Measurements from ENCODE around the gene MANSC1.

DNA sequence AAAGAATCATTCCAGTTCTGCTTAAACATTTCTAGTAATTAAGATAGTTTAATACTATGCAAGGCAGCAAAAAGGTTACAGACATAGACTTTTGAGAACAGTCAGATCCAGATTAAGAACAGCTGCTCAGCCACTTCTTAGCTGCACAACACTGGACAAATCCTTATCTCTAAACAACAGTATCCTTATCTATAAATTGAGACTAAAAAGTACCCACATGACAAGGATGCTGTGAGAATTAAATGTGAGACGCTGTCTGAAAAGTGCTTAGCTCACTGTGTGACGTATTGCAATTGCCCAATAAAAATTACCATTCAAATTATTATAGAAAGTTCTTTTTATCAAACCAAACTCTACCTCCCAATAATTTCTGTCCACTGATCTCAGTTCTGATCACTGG, 42.4 kb upstream of the MANSC1 start:
- TF ChIP-seq ZBTB7A (IDR thresholded peaks at IDR 0.05; ENCODE audit: low read depth) (no peak), CEBPB (IDR thresholded peaks at IDR 0.05) (no peak), RAD21 (IDR thresholded peaks at IDR 0.05; ENCODE audit: low read depth) (no peak), TAF1 (IDR thresholded peaks at IDR 0.05; ENCODE audit: low read depth) (no peak), CREB1 (IDR thresholded peaks at IDR 0.05; ENCODE audit: low read depth) (no peak), TEAD4 (IDR thresholded peaks at IDR 0.05) (no peak), EGR1 (IDR thresholded peaks at IDR 0.05) (no peak), FOXM1 (IDR thresholded peaks at IDR 0.05; ENCODE audit: borderline replicate concordance, low read depth) (no peak), YY1 (IDR thresholded peaks at IDR 0.05; ENCODE audit: low read depth) (no peak), TCF12 (IDR thresholded peaks at IDR 0.05; ENCODE audit: low read depth) (no peak), NFIC (IDR thresholded peaks at IDR 0.05) (no peak)
- TF ChIP-seq, protein P1, sequence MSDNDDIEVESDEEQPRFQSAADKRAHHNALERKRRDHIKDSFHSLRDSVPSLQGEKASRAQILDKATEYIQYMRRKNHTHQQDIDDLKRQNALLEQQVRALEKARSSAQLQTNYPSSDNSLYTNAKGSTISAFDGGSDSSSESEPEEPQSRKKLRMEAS (IDR thresholded peaks at IDR 0.05): no peak
- TF ChIP-seq, protein P2, sequence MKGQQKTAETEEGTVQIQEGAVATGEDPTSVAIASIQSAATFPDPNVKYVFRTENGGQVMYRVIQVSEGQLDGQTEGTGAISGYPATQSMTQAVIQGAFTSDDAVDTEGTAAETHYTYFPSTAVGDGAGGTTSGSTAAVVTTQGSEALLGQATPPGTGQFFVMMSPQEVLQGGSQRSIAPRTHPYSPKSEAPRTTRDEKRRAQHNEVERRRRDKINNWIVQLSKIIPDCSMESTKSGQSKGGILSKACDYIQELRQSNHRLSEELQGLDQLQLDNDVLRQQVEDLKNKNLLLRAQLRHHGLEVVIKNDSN (IDR thresholded peaks at IDR 0.05): no peak
- TF ChIP-seq, protein P3, sequence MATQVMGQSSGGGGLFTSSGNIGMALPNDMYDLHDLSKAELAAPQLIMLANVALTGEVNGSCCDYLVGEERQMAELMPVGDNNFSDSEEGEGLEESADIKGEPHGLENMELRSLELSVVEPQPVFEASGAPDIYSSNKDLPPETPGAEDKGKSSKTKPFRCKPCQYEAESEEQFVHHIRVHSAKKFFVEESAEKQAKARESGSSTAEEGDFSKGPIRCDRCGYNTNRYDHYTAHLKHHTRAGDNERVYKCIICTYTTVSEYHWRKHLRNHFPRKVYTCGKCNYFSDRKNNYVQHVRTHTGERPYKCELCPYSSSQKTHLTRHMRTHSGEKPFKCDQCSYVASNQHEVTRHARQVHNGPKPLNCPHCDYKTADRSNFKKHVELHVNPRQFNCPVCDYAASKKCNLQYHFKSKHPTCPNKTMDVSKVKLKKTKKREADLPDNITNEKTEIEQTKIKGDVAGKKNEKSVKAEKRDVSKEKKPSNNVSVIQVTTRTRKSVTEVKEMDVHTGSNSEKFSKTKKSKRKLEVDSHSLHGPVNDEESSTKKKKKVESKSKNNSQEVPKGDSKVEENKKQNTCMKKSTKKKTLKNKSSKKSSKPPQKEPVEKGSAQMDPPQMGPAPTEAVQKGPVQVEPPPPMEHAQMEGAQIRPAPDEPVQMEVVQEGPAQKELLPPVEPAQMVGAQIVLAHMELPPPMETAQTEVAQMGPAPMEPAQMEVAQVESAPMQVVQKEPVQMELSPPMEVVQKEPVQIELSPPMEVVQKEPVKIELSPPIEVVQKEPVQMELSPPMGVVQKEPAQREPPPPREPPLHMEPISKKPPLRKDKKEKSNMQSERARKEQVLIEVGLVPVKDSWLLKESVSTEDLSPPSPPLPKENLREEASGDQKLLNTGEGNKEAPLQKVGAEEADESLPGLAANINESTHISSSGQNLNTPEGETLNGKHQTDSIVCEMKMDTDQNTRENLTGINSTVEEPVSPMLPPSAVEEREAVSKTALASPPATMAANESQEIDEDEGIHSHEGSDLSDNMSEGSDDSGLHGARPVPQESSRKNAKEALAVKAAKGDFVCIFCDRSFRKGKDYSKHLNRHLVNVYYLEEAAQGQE (IDR thresholded peaks at IDR 0.05; ENCODE audit: low read depth): no peak
